Measurements from ENCODE around the gene NACC1.

NACC1 gene

DNA sequence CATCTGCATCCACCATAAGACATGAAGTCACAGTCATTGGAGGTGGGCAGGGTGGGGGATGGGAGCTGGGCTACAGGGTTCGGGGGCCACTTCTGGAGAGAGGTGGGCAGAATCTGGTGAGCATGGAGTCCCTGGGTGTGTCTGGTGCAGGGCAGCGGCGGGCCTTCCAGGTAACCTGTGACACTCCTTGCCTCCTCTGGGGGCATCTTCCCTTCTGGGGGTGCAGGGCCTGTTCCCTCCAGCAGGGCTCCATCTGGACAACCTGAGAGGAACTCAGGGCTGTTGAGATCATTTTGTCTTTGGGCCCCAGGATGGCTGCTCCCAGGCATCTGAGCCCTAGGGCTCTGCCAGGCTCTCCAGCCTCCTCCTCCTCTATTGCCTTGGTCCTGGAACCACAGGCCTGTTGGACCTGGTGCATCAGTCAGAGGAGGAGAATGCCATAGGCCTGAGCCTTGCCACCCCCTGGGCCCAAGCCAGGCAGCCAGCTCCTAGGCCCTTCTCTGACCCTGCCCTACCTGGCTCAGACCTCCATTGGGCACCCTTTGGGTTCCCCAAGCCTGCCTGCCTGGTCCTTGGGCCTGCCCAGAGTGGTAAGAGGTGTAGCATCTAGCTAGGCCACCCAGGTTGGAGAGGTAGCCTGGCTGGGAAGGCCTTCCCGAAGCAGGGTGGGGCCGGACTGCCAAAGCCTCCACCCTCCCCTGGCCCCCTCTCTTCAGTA is 28.8 kb upstream of the NACC1 start:
- DNase-seq: peak; percentile 21

DNA sequence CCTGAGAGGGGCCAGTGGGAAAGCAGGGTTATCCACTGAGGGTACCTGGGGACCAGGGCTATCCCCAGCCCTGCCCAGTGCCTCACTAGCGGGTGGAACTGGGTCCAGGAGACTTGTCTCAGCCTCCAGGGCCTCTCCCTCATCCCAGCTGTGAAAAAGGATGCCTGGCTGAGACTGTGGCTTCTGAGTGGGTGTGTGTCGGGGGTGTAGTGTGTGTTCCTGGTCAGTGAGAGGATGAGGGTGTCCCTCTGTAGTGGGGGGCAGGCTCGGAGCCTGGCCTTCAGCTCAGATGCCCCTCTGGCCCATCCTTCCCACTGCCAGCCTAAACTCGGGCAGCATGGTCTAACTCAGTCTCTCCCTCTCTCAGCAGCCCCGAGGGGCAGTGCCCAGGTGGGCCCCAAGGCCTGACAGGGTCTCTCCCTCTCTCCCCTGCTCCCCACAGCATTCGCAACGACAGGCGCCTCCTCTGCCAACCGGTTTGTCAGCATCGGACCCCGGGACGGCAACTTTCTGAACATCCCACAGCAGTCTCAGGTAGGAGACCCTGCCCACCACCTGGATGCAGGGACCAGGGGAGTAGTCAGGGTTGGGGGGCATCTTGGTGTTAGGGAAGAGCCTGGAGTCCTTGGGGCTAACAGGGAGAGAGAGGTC is 28.1 kb upstream of the NACC1 start:
- DNase-seq: no peak

DNA sequence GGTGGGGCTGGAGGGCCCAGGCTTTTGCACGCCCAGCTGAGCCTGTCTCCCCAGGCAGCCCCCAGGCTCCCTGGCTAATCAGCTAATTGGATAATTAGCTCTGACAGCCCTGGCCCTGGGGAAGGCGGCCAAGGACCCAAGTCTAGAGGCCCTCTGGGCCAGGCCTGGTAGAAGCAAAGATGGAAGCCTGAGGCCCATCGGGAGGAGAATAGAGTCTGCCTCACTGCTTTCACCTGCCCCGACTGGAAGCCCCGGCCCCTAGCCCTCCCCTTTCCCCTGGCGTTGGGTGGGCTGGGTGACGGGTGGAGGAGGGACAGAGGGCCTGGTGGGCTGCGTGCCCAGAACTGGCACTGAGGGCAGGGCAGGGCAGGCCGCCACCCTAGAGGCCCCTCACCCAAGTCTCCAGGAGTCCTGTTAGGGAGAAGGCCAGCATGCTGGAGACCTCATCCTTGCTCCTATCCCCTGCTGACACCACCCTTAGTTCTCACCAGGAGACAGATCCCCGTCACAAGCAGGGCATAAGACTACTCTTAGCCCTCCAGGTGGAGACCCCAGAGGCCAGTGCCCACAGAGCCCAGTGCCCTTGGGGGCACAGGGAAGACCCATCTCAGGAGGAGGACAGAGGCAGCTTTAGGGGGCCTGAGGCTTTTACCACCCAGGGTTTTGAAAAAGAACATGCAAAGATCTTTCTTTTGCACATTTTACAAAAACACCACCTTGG is 27.4 kb upstream of the NACC1 start:
- no peak for DNase-seq

DNA sequence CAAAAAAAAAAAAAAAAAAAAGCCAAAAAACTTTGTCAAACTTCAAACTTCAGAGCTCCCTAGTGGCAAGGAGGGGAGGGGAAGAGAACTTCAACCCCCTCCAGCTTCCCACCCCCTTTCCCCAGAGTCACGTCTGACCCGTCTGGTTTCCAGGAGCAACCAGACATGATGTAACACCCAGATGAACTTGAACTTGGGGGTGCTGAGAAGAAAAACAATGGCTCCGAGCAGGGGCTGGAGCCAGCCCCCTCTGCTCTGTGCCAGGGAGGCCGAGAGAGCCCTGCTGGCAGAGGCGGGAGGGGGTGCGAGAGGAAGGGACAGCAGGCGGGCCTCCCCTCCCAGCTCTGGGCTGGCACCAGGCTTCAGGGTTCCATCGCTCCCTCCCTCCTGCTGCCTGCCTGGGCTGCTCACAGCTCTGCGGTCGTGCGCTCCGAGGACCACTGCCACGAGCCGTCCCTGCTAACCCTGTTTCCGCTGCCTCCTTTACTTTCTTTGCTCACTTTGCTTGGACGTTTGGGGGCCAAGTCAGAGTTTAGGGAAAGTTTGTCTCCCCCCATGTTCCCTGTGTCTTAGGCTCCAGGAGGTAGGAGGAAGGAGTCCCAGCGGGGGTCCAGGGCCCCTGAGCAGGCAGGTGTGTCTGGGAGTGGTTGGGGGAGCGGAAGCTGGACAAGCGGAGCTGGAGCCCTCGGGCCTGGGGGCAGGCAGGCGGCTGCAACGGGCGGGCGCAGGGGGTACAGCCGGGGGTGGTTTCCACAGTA is 26.5 kb upstream of the NACC1 start:
- DNase-seq: no peak

DNA sequence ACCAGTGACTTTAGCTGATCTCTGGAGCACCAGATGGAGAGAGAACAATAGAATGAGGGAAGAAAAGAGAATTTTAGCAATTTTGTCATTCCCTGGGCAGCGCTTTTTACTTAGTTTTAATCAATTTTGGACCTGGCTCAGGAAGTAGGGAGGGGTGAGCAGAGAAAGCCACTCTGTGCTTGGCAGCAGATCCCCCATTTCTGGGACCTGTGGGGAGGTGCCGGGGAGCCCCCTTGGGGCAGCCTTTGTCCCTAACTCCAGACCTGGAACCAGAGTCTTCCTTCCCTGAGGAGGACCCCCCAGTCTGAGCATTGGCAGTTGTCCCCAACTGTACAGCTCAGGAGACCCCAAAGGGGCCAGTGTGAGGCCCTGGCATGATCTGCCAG is 25.9 kb upstream of the NACC1 start:
- DNase-seq: no peak

DNA sequence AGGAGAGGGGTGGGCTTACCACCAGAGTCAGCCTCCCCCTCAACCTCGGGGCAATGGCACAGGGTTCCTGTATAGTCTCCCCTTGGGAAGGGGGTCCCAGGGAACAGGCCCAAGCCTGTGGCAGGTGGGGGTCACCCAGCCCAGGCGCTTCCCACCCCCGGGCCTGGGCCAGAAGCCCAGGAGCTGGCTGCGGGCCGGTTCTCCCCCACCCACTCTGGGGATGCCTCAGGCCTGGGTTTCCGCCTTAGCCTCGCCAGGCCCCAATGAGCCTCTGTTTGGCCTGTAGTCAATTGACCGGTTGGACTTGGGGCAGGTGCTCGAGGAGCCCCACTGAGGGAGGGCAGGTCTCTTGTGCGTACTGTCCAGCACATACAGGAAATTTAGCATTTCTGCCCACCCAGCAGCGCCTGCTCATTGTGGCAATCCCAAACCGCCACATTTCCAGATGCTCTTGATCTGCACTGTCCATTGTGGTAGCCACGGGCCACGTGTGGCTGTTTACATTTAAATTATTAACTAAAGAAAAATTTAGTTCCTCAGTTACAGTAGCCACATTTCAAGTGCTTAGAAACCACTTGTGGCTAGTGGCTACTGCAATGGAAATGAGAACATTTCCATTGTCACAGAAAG is 25.3 kb upstream of the NACC1 start:
- no peak for DNase-seq

DNA sequence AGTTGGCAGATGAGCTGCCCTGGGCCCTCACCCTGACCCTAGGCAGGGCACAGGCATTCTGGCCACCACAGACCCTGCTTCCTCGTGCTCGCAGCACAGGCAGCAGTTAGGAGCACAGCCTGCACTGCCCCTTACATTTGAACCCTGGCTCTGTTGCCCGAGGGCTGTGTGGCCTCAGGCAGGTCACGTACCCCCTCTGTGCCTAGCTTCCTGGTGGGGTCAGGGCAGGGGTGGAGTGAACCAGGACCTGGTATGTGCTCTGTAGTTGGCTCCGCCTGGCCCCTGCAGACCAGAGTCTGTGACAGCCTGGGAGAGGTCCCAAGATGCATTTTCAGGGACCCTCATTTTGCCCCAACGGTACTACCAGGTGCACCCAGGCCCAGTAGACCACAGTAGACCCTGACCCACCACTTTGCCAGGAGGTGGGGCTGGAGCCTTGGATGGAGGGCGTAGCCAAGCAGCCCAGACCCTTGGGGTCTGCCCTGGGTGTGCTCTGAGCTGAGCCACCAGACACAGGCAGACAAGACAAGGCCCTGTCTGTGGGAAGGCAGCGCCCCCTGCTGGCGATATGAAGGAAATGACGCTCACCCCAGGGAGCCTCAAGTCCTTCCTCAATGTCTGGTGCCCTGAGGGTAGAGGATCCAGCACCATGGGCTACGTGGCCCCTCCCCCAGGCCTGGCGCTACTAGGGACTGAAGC is 24.5 kb upstream of the NACC1 start:
- DNase-seq: peak; percentile 86

DNA sequence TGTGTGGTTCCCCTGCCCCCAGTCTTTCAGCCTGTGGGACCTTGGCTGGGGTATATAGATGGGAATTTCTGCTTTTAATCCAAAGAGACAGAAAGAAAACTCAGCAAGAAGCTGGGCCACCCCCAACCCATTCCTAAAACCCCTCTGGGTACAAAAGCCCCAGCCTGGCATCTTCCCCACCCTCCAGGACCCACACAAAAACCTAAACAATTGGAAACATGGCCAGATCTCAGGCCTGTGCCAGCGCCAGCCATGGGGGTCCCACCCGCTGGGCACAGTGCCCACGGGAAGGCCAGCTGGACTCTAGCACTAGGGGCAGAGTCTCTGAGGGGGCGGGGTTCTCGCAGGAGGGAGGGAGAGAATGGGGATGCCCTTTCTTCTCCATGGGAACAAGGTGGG is 24.0 kb upstream of the NACC1 start:
- DNase-seq: no peak

DNA sequence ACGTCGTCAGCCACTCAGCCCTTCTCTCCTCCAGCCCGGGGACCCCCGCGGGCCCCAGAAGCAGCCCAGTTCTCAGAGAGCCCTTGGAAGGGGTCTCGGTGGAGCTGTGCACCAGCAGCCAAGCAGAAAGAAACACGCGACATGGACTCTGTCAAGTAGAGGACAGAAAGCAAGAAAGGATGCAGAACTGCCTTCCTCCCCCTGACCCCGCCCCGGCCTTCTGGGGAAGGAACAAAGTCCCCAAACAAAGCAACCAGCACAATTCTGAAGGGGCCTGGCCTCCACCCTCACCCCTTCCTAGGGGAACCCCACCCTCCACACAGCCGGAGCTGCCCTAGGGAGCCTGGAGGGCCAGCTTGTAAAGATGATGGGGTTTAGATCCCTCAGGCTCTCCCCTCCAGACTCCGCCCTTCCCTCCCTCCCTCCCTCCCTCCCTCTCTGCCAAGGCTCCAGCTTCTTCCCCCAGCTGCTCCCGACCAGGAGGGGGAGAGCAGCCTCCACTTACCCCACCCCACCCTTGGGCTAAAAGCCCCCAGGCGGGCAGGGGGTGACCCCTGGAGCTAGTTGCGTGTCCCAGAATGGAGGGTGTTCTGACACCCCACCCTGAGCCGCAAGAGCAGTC is 23.2 kb upstream of the NACC1 start:
- DNase-seq: peak; percentile 28

DNA sequence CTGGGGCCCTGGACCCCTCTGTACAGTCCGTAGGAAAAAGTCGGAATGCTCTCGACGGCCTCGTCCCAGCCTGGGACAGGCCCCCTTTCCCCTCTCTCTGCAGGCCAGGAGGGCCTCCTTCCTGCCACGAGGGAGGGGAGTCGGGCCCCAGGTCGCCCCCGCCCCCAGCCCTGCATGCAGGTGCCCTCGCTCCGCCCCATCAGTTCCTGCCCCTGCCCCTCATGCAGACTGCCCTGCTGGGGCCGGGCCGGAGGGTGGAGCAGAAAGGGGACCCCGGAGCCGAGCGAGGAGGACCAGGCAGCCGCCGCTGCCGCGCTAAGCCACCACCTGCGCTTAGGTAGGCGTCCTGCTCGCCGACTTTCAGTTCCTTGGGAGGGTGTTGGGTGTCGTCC is 22.7 kb upstream of the NACC1 start:
- DNase-seq: peak; percentile 29

DNA sequence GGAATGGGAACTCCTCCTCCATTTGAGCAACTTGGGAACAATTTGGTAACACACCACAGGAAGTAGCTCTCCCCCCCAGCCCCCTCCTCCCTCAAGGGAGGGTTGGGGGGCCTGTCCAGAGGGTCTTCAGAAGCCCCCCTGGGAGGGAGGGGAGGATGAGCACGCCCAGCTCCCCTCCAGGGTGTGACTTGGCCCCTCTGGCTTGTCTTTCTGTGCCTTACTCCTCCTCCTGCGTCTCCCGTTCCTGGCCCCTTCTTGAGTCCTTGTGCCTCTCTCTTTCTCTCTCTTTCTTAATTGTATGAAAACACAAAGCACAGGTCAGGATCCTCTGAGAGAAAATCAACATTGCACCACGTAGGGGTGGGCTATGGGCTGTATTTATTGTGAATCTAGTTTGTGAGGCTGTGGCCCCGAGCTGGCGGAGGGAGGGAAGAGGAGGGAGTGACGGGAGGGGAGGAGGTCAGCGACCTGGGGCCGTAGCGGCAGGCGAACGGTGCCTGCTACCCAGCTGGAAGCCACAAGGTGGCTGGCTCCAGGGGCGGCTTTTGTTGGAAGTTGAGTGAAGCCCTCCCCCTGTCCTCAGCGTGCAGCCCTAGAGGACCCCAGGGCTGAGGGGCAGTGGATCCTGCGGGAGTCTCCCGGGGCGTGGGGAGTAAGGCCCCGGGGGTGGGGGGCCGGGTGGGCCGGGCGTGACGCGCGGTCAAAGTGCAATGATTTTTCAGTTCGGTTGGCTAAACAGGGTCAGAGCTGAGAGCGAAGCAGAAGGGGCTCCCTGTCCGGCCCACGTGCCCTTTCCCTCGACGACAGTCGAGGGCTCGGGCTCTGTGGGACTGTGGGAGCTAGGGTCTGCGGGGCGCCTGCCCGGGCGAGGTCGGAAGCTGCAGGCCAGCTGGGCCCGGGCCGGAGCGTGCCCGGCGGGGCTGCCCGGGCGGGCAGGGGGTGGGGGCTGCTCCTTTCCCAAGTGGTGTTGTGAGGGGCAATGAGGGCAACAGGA is 21.8 kb upstream of the NACC1 start:
- DNase-seq: no peak

DNA sequence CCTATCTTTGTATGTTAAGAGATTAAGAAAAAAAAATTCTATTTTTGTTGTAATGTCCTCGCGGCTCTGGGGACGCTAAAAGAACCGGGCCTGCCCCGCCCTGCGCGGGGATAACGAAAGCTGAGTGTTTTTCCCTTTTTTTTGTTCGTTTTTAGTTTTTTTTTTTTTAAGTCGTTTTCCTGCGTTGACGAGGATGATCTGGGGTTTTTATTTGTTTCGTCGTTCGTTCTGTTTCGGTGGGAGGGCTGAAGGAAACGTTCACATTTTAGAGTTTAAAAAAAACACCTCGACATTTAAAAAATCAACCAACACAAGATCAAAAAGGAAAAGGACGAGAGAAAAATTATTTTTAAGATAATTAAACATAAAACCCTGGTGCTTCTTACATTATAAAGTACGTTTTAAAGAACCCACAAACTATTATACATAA is 21.0 kb upstream of the NACC1 start:
- peak; percentile 43 for DNase-seq

DNA sequence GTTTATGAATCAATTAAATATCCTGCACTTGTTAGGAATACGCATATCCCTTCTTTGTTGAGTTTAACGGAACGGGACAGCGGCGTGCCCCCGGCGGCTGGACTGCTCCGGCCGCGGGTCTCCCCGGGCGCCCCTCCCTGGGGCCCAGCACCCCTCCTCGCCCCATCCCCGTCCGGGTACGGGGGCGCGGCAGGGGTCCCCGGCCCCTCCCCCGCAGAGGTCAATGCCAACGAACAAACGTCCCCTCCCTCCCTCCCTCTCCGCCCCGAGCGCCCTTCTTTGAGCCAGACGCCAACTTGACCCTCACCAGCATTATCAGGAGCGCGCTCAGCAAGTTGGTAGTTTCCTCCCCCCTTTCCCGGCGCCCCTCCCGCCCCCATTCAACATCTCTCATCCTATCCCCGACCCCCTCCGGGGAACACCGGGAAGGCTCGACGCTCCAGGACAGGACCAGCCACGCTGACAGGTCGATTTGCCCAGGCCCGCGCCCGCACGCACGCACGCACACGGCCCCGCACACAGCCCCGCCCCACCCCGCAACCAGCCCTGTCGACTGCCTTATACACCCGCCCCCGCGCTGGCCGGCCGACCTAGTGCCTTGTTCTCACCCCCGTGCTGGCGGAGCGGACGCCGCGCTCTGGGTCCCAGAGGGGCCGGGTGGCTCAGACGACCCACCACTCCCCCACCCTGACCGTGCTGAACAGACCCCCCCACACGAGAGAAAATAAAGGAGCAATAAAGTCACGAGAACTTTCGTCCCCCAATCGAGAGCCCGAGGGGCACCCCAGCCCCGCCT is 20.4 kb upstream of the NACC1 start:
- DNase-seq: no peak

DNA sequence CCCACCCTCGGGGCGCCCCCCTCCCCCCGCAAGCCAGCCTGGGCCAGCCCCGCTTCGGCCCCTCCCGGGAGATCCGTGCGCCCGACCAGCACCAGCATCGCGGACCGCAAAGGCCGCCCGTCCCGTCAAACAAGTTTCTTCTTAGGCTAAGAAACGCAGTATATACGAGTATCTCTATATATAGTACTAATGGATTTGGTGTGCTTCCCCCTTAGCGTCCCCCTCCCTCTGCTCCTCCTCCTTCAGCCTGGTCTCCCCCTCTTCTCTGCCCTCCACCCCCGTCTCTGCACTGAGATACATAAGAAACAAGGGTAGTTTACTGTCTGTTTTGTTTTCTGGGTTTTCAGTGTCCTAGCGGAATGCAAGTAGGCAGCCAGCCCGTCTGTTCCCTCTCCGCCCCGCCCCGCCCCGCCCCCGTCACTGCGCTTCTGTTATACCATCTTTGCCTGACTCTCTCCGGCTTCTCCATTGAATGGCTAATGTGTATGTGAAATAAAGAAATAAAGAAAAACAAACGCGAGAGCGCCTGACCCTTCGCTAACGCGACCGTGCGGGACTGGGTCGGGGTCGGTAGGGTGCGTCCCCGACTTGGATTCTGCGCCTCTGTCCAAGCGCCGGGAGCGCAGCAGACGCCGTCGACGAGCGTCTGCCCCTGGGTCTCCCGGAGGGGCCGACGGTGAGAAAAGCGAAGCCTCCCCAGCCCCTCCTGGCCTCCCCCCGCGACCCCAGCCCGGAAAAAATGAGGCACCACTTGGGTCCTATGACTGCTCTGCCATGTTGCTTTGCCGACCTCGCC is 19.6 kb upstream of the NACC1 start:
- DNase-seq: peak; percentile 59

DNA sequence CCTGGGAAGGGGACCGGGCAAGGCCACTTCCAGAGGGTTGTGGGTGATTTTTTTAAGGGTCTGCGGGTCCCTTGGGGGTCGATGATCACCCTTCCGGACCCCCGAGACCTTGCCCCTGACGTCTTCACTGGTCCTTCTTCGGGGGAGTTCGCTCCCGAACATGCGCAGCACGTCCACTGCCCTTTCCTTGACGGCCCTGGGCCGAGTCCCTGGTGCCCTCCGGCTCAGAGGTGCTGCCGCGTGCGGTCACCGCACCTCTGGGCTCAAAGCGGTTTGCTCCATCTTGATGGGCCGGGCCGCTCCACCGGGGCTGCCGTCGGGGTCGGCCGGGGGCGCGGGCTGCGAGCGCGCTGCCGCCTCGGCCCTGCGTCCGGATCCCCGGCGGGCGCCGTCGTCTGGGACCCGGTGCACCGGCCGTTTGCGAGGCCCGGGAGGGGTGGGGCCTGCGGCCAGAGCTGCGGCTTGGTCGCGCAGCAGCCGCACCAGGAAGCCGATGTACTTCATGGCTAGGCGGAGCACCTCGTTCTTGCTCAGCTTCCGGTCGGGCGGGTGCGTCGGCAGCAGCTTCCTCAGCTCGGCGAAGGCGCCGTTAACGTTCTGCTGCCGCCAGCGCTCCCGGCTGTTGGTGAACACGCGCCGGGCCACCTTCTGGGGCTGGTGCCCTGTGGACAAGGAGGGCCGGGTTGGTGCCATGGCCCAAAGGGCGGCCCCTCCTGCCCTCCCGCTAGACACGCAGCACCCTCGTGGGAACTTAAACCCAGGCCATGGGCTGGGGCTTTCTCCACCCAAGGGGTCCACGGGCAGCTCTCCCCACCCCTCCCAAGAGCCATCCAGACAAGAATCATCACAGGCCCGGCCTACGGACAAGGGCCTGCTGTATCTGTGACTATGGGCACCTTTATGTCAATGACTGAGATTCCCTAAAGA is 18.7 kb upstream of the NACC1 start:
- peak; percentile 84 for DNase-seq

DNA sequence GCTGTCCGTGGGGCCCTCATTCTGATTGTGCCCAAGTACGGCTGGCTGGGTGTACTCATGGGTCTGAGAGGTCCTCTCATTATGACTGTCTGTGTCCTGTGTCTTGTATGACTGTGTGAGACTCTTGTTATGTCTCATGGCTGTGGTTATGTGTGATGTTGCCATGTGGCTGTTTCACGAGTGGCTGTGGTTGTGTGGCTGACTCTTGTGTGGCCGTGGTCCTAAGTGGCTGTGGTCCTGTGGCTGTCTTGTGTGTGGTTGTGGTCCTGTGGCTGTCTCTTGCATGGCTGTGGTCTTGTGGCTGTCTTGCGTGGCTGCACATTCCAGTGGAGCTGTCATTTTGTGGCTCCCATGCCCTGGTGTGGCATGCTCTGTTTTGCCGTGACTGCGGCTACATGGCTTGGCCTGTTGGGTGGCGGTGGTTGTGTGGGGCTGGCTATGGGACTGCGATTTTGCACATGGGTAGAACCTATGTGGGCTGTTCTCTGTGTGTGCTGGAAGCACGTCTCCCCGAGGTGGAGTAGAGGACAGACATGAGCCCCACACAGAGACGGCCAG is 18.0 kb upstream of the NACC1 start:
- DNase-seq: peak; percentile 88

Data from CD4-positive, alpha-beta T cell treated with Interleukin-17A for 1 hour (primary cell).